ENCODE results near the gene OSBP2.

Gene OSBP2

GRCh38 chr22:30648825-30649224 lies 45.8 kb upstream of the OSBP2 start:
- H3K23ac ChIP-seq (ENCODE audit: low read depth, low read length, poor library complexity) = no peak overlapping the region
- H3K27ac ChIP-seq (replicated peaks; ENCODE audit: low read length) = no peak overlapping the region
- H3K14ac ChIP-seq (ENCODE audit: low read length) = no peak overlapping the region
- H2AK5ac ChIP-seq (ENCODE audit: low read depth, low read length) = no peak overlapping the region
- no peak overlapping the region for H4K8ac ChIP-seq (ENCODE audit: low read depth, low read length)
- H3K27me3 ChIP-seq (ENCODE audit: control insufficient read depth in 3 of 3, insufficient read depth in 3 of 3, low read depth in 1 of 3, low read length in 3 of 3) = no peaks in the 10 kb centered on the region
- no peak overlapping the region for H2BK120ac ChIP-seq (ENCODE audit: low read depth, low read length)
- H3K4me1 ChIP-seq (ENCODE audit: control insufficient read depth in 2 of 2, insufficient read depth in 1 of 2, low read depth in 1 of 2, low read length in 2 of 2) = no peaks in the 10 kb centered on the region
- no peak for DNase-seq (ENCODE audit: low spot score)
- no peak overlapping the region for H2BK15ac ChIP-seq (ENCODE audit: low read length)
- H3K36me3 ChIP-seq (replicated peaks in 1 of 2; ENCODE audit: control insufficient read depth in 2 of 2, insufficient read depth in 2 of 2, low read length in 2 of 2) = no peaks in the 10 kb centered on the region
- WGBS, 2 donors (ENCODE audit: extremely low coverage in 2 of 2, insufficient read length in 2 of 2, insufficient replicate concordance in 1 of 2) = no CpG with 5 or more reads among the region's 3 CpGs
- no peaks in the 10 kb centered on the region for H3K9me3 ChIP-seq (replicated peaks in 1 of 2; ENCODE audit: control insufficient read depth in 2 of 2, insufficient read depth in 1 of 2, low read depth in 1 of 2, low read length in 2 of 2)
- peak overlapping the region; percentile 39 for H2BK5ac ChIP-seq (ENCODE audit: low read length)
- no peaks in the 10 kb centered on the region for H3K79me1 ChIP-seq (ENCODE audit: low read depth, low read length)
- H3K18ac ChIP-seq (ENCODE audit: low read length) = peak overlapping the region; percentile 57
- H3K4me3 ChIP-seq (ENCODE audit: low read length in 2 of 2) = no peak overlapping the region
- no peak overlapping the region for H4K91ac ChIP-seq (ENCODE audit: low read depth, low read length, poor library complexity)
- no peak overlapping the region for H2AFZ ChIP-seq (ENCODE audit: low read length)
- H3K9ac ChIP-seq (ENCODE audit: low read depth, low read length, poor library complexity) = no peak overlapping the region
- H3K4me2 ChIP-seq (ENCODE audit: insufficient read depth, low read length, poor library complexity, severe bottlenecking) = no peak overlapping the region
- H2BK12ac ChIP-seq (ENCODE audit: low read length) = no peak overlapping the region
- no peak overlapping the region for H3K4ac ChIP-seq (ENCODE audit: low read length)

- no peaks in the 10 kb centered on the region for H3K4me1 ChIP-seq (ENCODE audit: control insufficient read depth in 2 of 2, insufficient read depth in 1 of 2, low read depth in 1 of 2, low read length in 2 of 2)
- no peak overlapping the region for H2BK15ac ChIP-seq (ENCODE audit: low read length)
- H2AK5ac ChIP-seq (ENCODE audit: low read depth, low read length) = peak overlapping the region; percentile 43
- no peaks in the 10 kb centered on the region for H3K27me3 ChIP-seq (ENCODE audit: control insufficient read depth in 3 of 3, insufficient read depth in 3 of 3, low read depth in 1 of 3, low read length in 3 of 3)
- no peak overlapping the region for H3K9ac ChIP-seq (ENCODE audit: low read depth, low read length, poor library complexity)
- peak overlapping the region; percentile 39 for H2BK5ac ChIP-seq (ENCODE audit: low read length)
- H2BK12ac ChIP-seq (ENCODE audit: low read length) = no peak overlapping the region
- no peak for DNase-seq (ENCODE audit: low spot score)
- peak overlapping the region; percentile 44 for H3K18ac ChIP-seq (ENCODE audit: low read length)
- no peak overlapping the region for H3K4me2 ChIP-seq (ENCODE audit: insufficient read depth, low read length, poor library complexity, severe bottlenecking)
- H3K4me3 ChIP-seq (ENCODE audit: low read length in 2 of 2) = peak overlapping the region in 1 of 2 donors; percentile 59
- H3K23ac ChIP-seq (ENCODE audit: low read depth, low read length, poor library complexity) = no peak overlapping the region
- no peaks in the 10 kb centered on the region for H3K79me1 ChIP-seq (ENCODE audit: low read depth, low read length)
- H3K4ac ChIP-seq (ENCODE audit: low read length) = no peak overlapping the region
- H3K36me3 ChIP-seq (replicated peaks in 1 of 2; ENCODE audit: control insufficient read depth in 2 of 2, insufficient read depth in 2 of 2, low read length in 2 of 2) = no peaks in the 10 kb centered on the region
- no peak overlapping the region for H3K14ac ChIP-seq (ENCODE audit: low read length)
- no peak overlapping the region for H3K27ac ChIP-seq (replicated peaks; ENCODE audit: low read length)
- H2AFZ ChIP-seq (ENCODE audit: low read length) = no peak overlapping the region
- WGBS, 2 donors (ENCODE audit: extremely low coverage in 2 of 2, insufficient read length in 2 of 2, insufficient replicate concordance in 1 of 2) = no CpG with 5 or more reads among the region's 7 CpGs
- H2BK120ac ChIP-seq (ENCODE audit: low read depth, low read length) = no peak overlapping the region
- no peaks in the 10 kb centered on the region for H3K9me3 ChIP-seq (replicated peaks in 1 of 2; ENCODE audit: control insufficient read depth in 2 of 2, insufficient read depth in 1 of 2, low read depth in 1 of 2, low read length in 2 of 2)
- no peak overlapping the region for H4K91ac ChIP-seq (ENCODE audit: low read depth, low read length, poor library complexity)
- H4K8ac ChIP-seq (ENCODE audit: low read depth, low read length) = no peak overlapping the region
These were observed 45.2 kb upstream of the OSBP2 start for GRCh38 chr22:30649430-30650007.

- Histone ChIP-seq H3K4me2 (ENCODE audit: insufficient read depth, low read length, poor library complexity, severe bottlenecking) (no peak overlapping the region), H3K36me3 (replicated peaks in 1 of 2; ENCODE audit: control insufficient read depth in 2 of 2, insufficient read depth in 2 of 2, low read length in 2 of 2) (no peaks in the 10 kb centered on the region), H3K27ac (replicated peaks; ENCODE audit: low read length) (no peak overlapping the region), H3K23ac (ENCODE audit: low read depth, low read length, poor library complexity) (no peak overlapping the region), H3K79me1 (ENCODE audit: low read depth, low read length) (no peaks in the 10 kb centered on the region), H4K8ac (ENCODE audit: low read depth, low read length) (no peak overlapping the region), H3K4me3 (ENCODE audit: low read length in 2 of 2) (no peak overlapping the region), H2BK15ac (ENCODE audit: low read length) (peak overlapping the region; percentile 71), H3K18ac (ENCODE audit: low read length) (peak overlapping the region; percentile 65), H3K4ac (ENCODE audit: low read length) (no peak overlapping the region), H2BK5ac (ENCODE audit: low read length) (no peak overlapping the region), H2AFZ (ENCODE audit: low read length) (peak overlapping the region; percentile 4), H3K4me1 (ENCODE audit: control insufficient read depth in 2 of 2, insufficient read depth in 1 of 2, low read depth in 1 of 2, low read length in 2 of 2) (peaks cover 0 to 3% of the 10 kb centered on the region in 2 donors), H2AK5ac (ENCODE audit: low read depth, low read length) (peak overlapping the region; percentile 25), H4K91ac (ENCODE audit: low read depth, low read length, poor library complexity) (no peak overlapping the region), H2BK12ac (ENCODE audit: low read length) (no peak overlapping the region), H3K27me3 (ENCODE audit: control insufficient read depth in 3 of 3, insufficient read depth in 3 of 3, low read depth in 1 of 3, low read length in 3 of 3) (no peaks in the 10 kb centered on the region), H3K9ac (ENCODE audit: low read depth, low read length, poor library complexity) (no peak overlapping the region), H3K14ac (ENCODE audit: low read length) (peak overlapping the region; percentile 47), H3K9me3 (replicated peaks in 1 of 2; ENCODE audit: control insufficient read depth in 2 of 2, insufficient read depth in 1 of 2, low read depth in 1 of 2, low read length in 2 of 2) (no peaks in the 10 kb centered on the region), H2BK120ac (ENCODE audit: low read depth, low read length) (no peak overlapping the region)
- WGBS, 2 donors (ENCODE audit: extremely low coverage in 2 of 2, insufficient read length in 2 of 2, insufficient replicate concordance in 1 of 2) = no CpG with 5 or more reads among the region's 5 CpGs
- no peak for DNase-seq (ENCODE audit: low spot score)
These were observed 44.1 kb upstream of the OSBP2 start for GRCh38 chr22:30650508-30651116.

GRCh38 chr22:30652852-30653251 lies 41.8 kb upstream of the OSBP2 start:
- no CpG with 5 or more reads among the region's 2 CpGs for WGBS, 2 donors (ENCODE audit: extremely low coverage in 2 of 2, insufficient read length in 2 of 2, insufficient replicate concordance in 1 of 2)
- Histone ChIP-seq H2BK15ac (ENCODE audit: low read length) (no peak overlapping the region), H3K14ac (ENCODE audit: low read length) (no peak overlapping the region), H3K4me2 (ENCODE audit: insufficient read depth, low read length, poor library complexity, severe bottlenecking) (no peak overlapping the region), H3K27ac (replicated peaks; ENCODE audit: low read length) (no peak overlapping the region), H3K18ac (ENCODE audit: low read length) (no peak overlapping the region), H4K8ac (ENCODE audit: low read depth, low read length) (no peak overlapping the region), H4K91ac (ENCODE audit: low read depth, low read length, poor library complexity) (no peak overlapping the region), H3K9me3 (replicated peaks in 1 of 2; ENCODE audit: control insufficient read depth in 2 of 2, insufficient read depth in 1 of 2, low read depth in 1 of 2, low read length in 2 of 2) (no peaks in the 10 kb centered on the region), H3K27me3 (ENCODE audit: control insufficient read depth in 3 of 3, insufficient read depth in 3 of 3, low read depth in 1 of 3, low read length in 3 of 3) (no peaks in the 10 kb centered on the region), H2AFZ (ENCODE audit: low read length) (no peak overlapping the region), H3K79me1 (ENCODE audit: low read depth, low read length) (no peaks in the 10 kb centered on the region), H3K4ac (ENCODE audit: low read length) (no peak overlapping the region), H2AK5ac (ENCODE audit: low read depth, low read length) (no peak overlapping the region), H3K4me1 (ENCODE audit: control insufficient read depth in 2 of 2, insufficient read depth in 1 of 2, low read depth in 1 of 2, low read length in 2 of 2) (peaks cover 0 to 3% of the 10 kb centered on the region in 2 donors), H2BK12ac (ENCODE audit: low read length) (no peak overlapping the region), H2BK120ac (ENCODE audit: low read depth, low read length) (no peak overlapping the region), H2BK5ac (ENCODE audit: low read length) (no peak overlapping the region), H3K4me3 (ENCODE audit: low read length in 2 of 2) (peak overlapping the region in 1 of 2 donors; percentile 55), H3K36me3 (replicated peaks in 1 of 2; ENCODE audit: control insufficient read depth in 2 of 2, insufficient read depth in 2 of 2, low read length in 2 of 2) (no peaks in the 10 kb centered on the region), H3K9ac (ENCODE audit: low read depth, low read length, poor library complexity) (no peak overlapping the region), H3K23ac (ENCODE audit: low read depth, low read length, poor library complexity) (no peak overlapping the region)
- no peak for DNase-seq (ENCODE audit: low spot score)

Measured in neuronal stem cell (in vitro differentiated cells).